ENCODE data around the gene CDKAL1. TPM values are rescaled to one million over a fixed set of nuclear protein-coding genes. Genes with fewer than 3 reads are reported as not detected.

Gene CDKAL1
- total and polyA plus RNA-seq, 2 experiments from 2014 or later = 12.2 to 13.7 TPM

DNA sequence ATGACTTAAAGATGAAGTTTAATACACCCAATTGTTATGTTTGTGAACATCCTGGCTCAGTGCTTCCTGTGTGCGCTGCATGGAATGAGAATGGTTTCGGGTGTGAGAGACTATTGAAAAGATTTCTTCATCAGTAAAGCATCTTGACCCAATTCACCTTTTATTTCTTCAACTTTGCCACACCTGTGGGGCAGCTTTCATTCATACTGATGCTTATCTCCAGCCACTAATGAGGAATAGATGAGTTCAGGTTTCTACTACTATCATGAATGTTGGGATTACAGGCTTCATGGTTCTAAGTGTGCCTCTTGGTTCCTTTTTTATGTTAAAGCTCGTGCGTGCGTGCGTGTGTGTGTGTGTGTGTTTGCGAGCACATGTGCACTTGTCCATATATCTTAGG is 685.6 kb downstream of the CDKAL1 start:
- Histone ChIP-seq H3K4me1 (ENCODE audit: low read depth) (no peaks in the 10 kb centered on the region), H3K27me3 (no peaks in the 10 kb centered on the region), H3K27ac (no peak overlapping the region), H3K4me3 (no peak overlapping the region), H3K36me3 (no peaks in the 10 kb centered on the region), H3K9me3 (ENCODE audit: low read depth) (no peaks in the 10 kb centered on the region)
- no peak for DNase-seq (ENCODE audit: low read depth in 1 of 2, low spot score in 1 of 2)
- TF ChIP-seq, protein P1, sequence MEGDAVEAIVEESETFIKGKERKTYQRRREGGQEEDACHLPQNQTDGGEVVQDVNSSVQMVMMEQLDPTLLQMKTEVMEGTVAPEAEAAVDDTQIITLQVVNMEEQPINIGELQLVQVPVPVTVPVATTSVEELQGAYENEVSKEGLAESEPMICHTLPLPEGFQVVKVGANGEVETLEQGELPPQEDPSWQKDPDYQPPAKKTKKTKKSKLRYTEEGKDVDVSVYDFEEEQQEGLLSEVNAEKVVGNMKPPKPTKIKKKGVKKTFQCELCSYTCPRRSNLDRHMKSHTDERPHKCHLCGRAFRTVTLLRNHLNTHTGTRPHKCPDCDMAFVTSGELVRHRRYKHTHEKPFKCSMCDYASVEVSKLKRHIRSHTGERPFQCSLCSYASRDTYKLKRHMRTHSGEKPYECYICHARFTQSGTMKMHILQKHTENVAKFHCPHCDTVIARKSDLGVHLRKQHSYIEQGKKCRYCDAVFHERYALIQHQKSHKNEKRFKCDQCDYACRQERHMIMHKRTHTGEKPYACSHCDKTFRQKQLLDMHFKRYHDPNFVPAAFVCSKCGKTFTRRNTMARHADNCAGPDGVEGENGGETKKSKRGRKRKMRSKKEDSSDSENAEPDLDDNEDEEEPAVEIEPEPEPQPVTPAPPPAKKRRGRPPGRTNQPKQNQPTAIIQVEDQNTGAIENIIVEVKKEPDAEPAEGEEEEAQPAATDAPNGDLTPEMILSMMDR (IDR thresholded peaks at IDR 0.05; ENCODE audit: low read depth, low read length) = no peak

DNA sequence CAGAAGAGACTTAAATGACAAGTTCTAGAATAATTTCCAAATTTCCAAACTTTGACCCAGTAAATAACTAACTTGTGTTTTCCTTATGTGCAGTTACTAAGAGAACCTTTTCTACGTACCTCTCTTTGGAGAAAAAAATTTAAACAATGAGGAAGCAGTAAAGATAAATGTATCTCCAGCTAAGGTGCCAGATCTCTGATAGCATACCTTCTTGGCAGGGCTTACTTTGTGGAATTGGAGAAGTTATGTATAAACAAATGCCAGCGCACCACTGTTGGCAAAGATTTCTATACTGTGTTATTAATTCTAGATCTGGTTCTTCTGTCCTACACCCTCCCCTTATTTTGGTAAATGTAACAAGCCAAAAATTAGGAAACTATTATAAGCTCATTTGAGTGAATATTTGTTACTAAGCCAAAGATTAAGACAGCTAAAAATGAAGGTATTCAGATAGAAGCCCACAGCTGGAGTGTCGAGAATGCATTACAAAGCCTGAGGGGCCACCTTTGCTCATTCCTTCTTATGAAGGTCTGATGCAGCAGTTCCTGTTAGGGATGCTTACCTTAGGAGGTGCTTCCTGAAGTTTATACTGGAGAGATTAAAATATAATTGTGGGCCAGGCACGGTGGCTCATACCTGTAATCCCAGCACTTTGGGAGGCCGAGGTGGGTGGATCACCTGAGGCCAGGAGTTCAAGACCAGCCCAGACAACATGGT is 686.2 kb downstream of the CDKAL1 start:
- no peaks in the 10 kb centered on the region for H3K27me3 ChIP-seq
- H3K4me3 ChIP-seq = no peak overlapping the region
- no peaks in the 10 kb centered on the region for H3K9me3 ChIP-seq (ENCODE audit: low read depth)
- DNase-seq (ENCODE audit: low read depth in 1 of 2, low spot score in 1 of 2) = no peak
- TF ChIP-seq, protein P1 (IDR thresholded peaks at IDR 0.05; ENCODE audit: low read depth, low read length) = no peak
- H3K4me1 ChIP-seq (ENCODE audit: low read depth) = no peaks in the 10 kb centered on the region
- H3K27ac ChIP-seq = no peak overlapping the region
- H3K36me3 ChIP-seq = no peaks in the 10 kb centered on the region

DNA sequence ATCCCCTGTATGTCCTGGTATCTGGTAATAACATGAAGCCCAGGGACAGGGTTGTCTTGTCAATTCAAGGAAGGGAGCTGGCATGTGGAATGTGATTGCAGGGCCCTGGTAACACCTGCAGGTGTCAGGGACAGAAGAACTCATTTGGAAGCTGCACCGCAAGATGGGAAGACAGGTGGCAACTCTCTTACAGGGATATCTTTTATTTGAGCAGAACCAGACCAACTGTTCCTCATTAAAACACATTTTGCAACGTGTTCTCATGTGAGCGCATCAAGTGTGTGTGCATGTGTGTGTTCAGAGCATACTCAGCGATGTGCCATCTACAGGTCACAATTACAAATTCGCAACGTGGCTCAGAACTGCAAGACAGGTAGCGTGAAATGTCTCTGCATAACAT is 688.4 kb downstream of the CDKAL1 start:
- Histone ChIP-seq H3K4me1 (ENCODE audit: low read depth) (no peaks in the 10 kb centered on the region), H3K36me3 (no peaks in the 10 kb centered on the region), H3K27me3 (no peaks in the 10 kb centered on the region), H3K27ac (no peak overlapping the region), H3K4me3 (no peak overlapping the region), H3K9me3 (ENCODE audit: low read depth) (no peaks in the 10 kb centered on the region)
- TF ChIP-seq, protein P1 (IDR thresholded peaks at IDR 0.05; ENCODE audit: low read depth, low read length) = no peak
- DNase-seq (ENCODE audit: low read depth in 1 of 2, low spot score in 1 of 2) = no peak

DNA sequence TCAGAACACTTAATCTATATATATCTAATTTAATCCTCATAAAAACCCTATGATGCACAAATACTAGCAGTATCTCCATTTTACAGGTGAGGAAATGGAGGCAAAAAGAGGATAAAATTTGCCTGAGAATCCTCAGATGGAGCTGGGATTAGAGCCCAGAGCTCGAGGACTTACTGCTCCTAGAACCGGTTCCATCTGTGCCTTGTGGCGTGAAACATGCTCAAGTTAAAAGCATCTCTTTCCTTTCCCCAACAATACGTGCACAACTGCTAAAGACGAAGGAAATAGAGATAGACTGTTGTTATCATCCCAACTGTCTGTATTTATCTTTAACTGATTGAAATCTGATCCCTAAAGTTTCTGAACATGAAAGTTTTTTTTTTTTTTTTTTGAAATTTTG is 691.7 kb downstream of the CDKAL1 start:
- no peaks in the 10 kb centered on the region for H3K4me1 ChIP-seq (ENCODE audit: low read depth)
- H3K27ac ChIP-seq = no peak overlapping the region
- H3K36me3 ChIP-seq = no peaks in the 10 kb centered on the region
- no peak for DNase-seq (ENCODE audit: low read depth in 1 of 2, low spot score in 1 of 2)
- no peak overlapping the region for H3K4me3 ChIP-seq
- no peaks in the 10 kb centered on the region for H3K27me3 ChIP-seq
- TF ChIP-seq, protein P1 (IDR thresholded peaks at IDR 0.05; ENCODE audit: low read depth, low read length) = no peak
- no peaks in the 10 kb centered on the region for H3K9me3 ChIP-seq (ENCODE audit: low read depth)

DNA sequence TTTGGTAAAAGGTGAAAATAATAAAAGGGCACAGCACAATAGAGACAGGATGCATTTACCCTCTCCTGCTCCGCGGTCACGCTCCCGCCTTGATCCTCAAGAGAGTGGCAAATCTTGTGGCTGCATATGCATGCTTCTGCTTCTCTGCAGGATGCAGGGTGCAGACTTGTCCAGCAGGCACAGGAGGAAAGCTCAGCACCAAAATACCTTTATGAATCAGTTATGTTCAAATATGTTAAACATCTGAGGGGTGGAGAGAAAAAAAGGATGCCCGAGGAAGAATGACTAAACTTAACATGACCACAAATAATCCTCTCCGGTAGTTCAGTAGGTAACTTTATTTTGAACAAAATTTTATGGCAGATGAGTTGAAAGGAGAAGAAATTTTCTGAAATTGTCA is 693.2 kb downstream of the CDKAL1 start:
- Histone ChIP-seq H3K4me3 (no peak overlapping the region), H3K27ac (no peak overlapping the region), H3K27me3 (no peaks in the 10 kb centered on the region), H3K9me3 (ENCODE audit: low read depth) (no peaks in the 10 kb centered on the region), H3K4me1 (ENCODE audit: low read depth) (no peaks in the 10 kb centered on the region), H3K36me3 (no peaks in the 10 kb centered on the region)
- no peak for DNase-seq (ENCODE audit: low read depth in 1 of 2, low spot score in 1 of 2)
- TF ChIP-seq, protein P1 (IDR thresholded peaks at IDR 0.05; ENCODE audit: low read depth, low read length) = no peak

Data from cardiac muscle cell (in vitro differentiated cells and primary cell).